GM21367 (cell line): ENCODE measurements around the gene GCSH.
A peak's percentile ranks its signal among the peaks of the same experiment; 100 is the strongest.

Experiments
- ATAC-seq: cut with Tn5 transposase; IDR thresholded peaks from one replicate; pipeline ENCODE4 v1.9.1; 2021; ENCODE audit not compliant: unreplicated experiment

The GCSH gene

GRCh38 chr16:81053761-81054160 lies 42.4 kb downstream of the GCSH start:
- no peak for ATAC-seq

GRCh38 chr16:81042821-81043220 lies 53.4 kb downstream of the GCSH start:
- ATAC-seq, result no peak

DNA sequence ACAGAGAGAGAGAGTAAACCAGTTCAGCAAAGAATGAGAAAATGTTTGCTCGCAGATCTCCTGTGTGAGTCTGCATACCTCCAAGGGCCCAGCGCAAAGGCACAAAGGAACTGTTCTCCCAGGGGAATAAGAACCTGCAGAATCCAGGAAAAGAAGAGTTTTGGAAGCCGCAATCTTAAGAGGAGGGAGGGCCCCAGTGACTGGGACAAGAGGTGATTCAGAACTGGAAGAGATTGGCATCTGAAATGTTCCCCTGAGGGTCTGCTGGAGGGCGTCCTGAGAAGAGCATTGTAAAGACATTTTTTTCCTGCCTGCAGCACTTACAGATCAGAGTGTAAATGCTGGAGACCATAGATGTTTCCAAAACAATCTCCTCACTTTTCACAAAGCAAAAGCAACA lies 54.5 kb downstream of the GCSH start:
- ATAC-seq, result no peak

GRCh38 chr16:81040842-81041241 lies 55.4 kb downstream of the GCSH start:
- ATAC-seq, result no peak

GRCh38 chr16:81040131-81040530 lies 56.1 kb downstream of the GCSH start:
- ATAC-seq, result no peak

DNA sequence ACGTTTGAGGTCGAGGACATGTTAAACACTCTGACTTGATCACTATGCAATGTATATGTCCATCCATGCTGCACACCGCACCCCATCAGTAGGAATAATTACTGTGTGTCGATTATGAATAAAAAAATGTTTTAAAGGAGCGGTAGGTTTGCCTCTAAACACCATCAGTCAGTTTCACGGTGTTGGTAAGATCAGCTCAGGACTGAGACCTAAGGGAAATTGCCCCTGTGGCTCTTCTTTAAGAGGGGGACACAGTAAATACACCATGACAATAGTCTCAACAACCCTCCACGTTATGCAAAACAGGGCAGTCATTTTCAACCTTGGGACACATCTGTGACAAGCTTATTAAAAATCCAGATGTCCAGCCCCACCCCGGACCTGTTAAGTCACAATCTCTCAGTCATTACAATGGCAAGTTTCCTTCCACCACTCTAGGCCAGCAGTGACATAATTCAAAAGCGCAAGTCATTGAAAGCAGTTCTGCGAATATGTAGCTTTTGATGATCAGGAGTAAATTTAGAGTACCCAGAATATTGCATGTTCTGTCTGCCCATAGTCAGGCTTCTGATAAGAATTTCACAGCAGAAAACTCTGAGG lies 59.3 kb downstream of the GCSH start:
- ATAC-seq, result no peak

DNA sequence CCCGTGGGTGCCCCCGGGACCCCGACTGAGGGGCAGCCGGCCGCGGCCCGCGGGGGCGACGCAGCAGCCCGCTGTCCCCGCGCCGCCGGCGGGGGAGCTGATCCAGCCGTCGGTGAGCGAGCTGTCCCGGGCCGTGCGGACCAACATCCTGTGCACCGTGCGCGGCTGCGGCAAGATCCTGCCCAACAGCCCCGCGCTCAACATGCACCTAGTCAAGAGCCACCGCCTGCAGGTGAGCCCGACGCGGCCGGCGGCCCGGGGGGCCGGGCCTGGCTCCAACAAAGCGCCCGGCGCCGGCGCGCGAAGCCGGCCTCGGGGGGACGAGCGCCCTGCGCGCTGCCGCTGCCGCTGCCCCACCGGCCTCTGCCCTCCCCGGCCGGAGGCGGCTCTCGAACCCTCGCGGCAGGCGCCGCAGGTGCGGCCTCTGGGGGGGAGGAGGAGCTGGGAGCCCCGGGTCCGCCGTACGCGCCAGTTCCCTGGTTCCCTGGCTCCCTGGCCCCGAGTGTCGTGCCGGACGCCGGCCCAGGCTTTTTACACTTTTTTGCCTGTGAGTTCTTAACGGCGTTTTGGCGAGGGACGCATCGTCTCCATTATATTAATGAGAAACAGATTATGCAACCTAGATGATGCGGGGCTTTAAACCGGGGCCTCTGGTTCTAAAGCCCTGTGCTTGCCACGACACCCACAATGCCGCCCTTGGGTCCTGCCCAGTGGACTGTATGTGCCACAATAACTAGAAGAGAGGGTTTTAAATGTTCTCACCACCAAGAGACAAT lies 60.0 kb downstream of the GCSH start:
- ATAC-seq, result peak; percentile 45

DNA sequence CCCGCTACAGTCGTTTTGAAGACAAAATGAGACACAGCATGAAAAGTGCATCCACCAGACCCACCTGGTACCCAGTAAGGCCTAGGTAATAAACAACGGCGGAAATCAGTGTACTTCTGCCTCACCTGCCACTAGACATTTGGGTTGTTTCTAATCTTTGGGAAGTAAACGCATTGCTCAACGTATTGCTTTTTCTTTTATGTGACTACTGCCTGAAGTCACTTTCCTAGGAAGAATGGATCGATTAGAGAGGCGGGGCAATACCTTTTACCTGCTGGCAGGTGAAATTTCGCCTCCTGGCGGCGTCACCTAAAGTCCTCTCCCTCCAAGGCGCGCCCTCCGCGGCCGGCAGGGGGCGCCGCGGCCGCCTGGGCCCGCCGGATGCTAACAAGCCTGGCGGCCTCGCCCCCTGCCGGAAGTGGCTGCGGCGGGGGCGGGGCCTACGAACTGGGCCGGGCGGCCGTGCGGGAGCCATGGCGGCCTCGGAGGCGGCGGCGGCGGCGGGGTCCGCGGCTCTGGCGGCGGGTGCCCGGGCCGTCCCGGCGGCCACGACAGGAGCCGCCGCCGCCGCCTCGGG lies 60.7 kb downstream of the GCSH start, which contains the start of gene ATMIN:
Gene ATMIN, plus strand, starts transcription at position 445 of the 577 bp plus-strand sequence. Its CDS starts 29 bp downstream, at position 474.
- peak; percentile 82 for ATAC-seq
